ENCODE results near the gene TRPM3.

TRPM3 gene

GRCh38 chr9:70499621-70500020 is 621.8 kb downstream of the TRPM3 start:
- no peak for TF ChIP-seq CTCF (IDR thresholded peaks at IDR 0.05; ENCODE audit: control extremely low read depth, extremely low read depth, low read depth, missing control alignments)
- DNase-seq (ENCODE audit: extremely low spot score): no peak
- POLR2A ChIA-PET: no interaction called here
- CTCF ChIA-PET: interaction anchor here (1.6 to 2.9 kb wide), 3 partner anchors 8 to 11 kb away, joined by 5 to 18 read pairs (median 7); no protein-coding TSS in a partner anchor

DNA sequence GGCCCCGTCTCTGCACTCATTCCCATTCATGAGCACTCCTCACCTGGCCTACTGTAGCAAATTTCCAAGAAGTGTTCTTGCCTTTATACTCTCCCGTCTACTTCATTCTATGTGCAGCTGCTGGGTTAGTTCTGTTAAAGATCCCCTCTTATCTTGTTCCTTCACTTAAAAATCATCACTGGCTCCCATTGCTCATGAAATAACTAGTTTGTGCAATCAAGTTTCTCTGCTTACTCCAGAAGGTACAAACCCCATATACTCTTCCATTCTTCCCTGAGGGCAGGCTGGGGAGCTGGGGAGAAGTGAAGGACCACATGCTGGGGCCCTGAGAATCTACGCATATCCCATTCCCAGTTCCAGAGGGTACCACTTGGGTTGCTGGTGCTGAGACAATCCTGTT is 622.6 kb downstream of the TRPM3 start:
- CTCF ChIA-PET: interaction anchor here (1.6 to 2.9 kb wide), 2 partner anchors 9 to 10 kb away, joined by 7 read pairs; no protein-coding TSS in a partner anchor
- no peak for DNase-seq (ENCODE audit: extremely low spot score)
- POLR2A ChIA-PET: no interaction called here
- no peak for TF ChIP-seq CTCF (IDR thresholded peaks at IDR 0.05; ENCODE audit: control extremely low read depth, extremely low read depth, low read depth, missing control alignments)

GRCh38 chr9:70496244-70496643 is 625.2 kb downstream of the TRPM3 start:
- TF ChIP-seq CTCF (IDR thresholded peaks at IDR 0.05; ENCODE audit: control extremely low read depth, extremely low read depth, low read depth, missing control alignments): no peak
- CTCF ChIA-PET: interaction anchor here (1.2 to 1.4 kb wide), 2 partner anchors 11 to 106 kb away, joined by 3 to 4 read pairs; no protein-coding TSS in a partner anchor
- DNase-seq (ENCODE audit: extremely low spot score): no peak
- POLR2A ChIA-PET: no interaction called here

DNA sequence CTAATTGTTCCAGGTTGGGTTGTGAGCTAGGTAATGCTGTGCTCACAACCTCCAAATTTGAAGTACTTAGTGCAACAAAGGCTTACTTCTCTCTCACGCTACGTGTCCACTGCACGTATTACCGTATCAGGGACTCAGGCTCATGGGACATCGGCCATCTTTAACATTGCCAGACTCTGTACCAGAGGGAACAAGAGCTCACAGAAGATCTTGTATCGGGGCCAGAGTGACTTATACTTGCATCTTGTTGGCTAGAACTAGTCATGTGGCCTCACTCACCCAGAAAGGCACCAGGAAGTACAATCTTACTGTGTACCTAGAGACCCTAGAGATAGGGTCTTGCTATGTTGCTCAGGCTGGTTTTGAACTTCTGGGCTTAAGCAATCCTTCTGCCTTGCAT is 625.9 kb downstream of the TRPM3 start:
- TF ChIP-seq CTCF (IDR thresholded peaks at IDR 0.05; ENCODE audit: control extremely low read depth, extremely low read depth, low read depth, missing control alignments): no peak
- CTCF ChIA-PET: interaction anchor here (1.2 to 1.5 kb wide), 3 partner anchors 11 to 107 kb away, joined by 3 to 4 read pairs (median 3); no protein-coding TSS in a partner anchor
- no peak for DNase-seq (ENCODE audit: extremely low spot score)
- POLR2A ChIA-PET: no interaction called here

- ChIA-PET CTCF (no interaction called here), POLR2A (no interaction called here)
- TF ChIP-seq CTCF (IDR thresholded peaks at IDR 0.05; ENCODE audit: control extremely low read depth, extremely low read depth, low read depth, missing control alignments): no peak
- DNase-seq (ENCODE audit: extremely low spot score): no peak
These were observed 627.2 kb downstream of the TRPM3 start for GRCh38 chr9:70494221-70494620.

GRCh38 chr9:70493029-70493428 is 628.4 kb downstream of the TRPM3 start:
- CTCF ChIA-PET: no interaction called here
- no peak for TF ChIP-seq CTCF (IDR thresholded peaks at IDR 0.05; ENCODE audit: control extremely low read depth, extremely low read depth, low read depth, missing control alignments)
- DNase-seq (ENCODE audit: extremely low spot score): no peak
- POLR2A ChIA-PET: no interaction called here
